ENCODE measurements around the gene IRAK4.

Gene IRAK4

DNA sequence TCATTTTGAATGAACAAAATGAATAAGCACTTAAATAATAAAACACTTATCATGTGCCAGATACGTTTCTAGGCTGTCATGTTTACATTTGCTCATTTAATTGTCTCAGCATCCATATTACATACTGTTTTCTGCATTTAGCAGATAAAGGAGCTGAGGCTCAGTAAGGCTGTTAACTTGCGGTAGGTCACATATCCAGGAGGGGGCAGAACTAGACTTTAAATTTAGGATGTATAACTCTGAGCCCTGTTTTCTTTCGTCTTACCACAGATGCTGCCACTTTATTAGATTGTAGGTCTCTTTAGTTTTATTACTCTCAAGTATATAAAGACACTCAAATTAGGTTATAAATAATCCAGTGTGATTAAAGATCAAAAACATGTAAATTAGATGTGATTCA is 17.7 kb downstream of the IRAK4 start:
- DNase-seq, result no peak

- DNase-seq, result no peak
These were observed 28.3 kb downstream of the IRAK4 start for GRCh38 chr12:43786899-43787693.

GRCh38 chr12:43789941-43790340 is 31.2 kb downstream of the IRAK4 start:
- no peak for DNase-seq

GRCh38 chr12:43795716-43796280 is 37.0 kb downstream of the IRAK4 start:
- DNase-seq, result no peak

DNA sequence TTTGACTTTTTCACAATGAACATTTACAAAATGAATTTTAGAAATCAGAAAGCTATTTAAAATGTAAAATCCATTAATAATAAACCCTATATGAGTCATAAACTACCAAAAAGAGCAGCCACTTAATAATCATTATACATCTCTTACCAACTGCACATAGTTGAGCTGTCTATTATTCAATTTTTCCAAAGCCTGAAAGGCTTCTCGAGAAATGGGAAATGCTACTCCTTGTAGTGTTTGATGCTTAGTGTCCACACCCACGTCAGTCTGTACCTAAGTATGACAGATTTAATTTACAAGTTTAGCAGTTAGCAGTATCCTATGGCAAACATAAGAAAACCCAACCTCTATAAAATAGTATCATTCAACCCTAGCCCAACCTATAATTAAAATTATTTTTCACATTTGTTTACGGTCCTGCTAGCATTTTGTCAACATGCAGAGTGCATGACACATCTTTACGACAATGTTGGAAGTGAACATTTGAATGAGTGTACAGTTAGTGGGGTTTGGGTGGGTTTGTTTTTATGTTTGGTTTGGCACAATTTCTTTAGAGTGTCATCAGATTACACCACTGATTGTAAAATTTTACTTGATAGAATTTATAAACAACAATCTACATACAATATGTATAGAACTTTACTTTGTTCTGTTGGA is 38.9 kb downstream of the IRAK4 start:
- DNase-seq, result no peak

- DNase-seq, result no peak
These were observed 46.6 kb downstream of the IRAK4 start for GRCh38 chr12:43805149-43805859.

GRCh38 chr12:43805860-43806736 is 47.3 kb downstream of the IRAK4 start, which contains the start of gene TWF1:
Gene TWF1, minus strand, starts transcription at chr12:43806317. Its CDS starts 72 bp downstream, at chr12:43806245.
- peak; percentile 74 for DNase-seq

GRCh38 chr12:43806737-43807072 is 48.0 kb downstream of the IRAK4 start:
- no peak for DNase-seq

DNA sequence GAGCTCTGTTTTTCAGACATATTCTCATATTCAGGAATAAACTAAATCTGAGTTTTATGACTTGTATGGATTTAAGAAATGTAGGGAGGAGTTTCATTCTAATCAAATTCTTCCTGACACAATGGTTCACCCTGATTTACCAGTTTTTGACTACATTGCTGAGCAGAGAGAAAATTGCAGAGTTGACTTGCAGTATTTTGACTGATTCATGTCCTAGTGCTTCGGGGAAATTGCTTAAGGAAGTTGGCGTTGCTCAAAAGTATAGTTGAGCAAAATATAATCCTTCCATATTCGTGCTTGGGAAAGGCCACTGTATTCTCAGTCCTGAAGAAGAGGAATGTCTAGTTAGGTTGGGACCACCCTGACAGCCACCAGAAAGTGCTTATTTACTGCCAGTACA is 48.6 kb downstream of the IRAK4 start:
- no peak for DNase-seq

DNA sequence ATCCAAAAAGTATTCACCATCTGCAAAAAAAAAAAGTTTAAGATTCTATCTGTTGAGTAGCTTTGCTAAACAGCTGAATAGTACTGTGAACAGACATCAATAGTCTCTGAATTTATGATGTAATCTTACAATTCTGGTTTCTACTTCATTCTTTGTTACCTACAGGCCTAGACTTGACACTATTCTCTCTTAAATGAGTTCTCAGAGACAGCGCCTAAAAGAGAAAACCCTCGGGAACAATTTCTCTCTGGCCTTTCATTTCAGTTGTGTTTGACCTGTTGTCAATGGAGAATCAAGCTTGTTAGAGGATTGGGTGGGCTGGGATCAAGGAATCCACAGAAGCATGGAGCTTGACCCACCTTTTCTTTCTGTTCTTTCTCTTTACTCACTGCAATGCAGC is 53.3 kb downstream of the IRAK4 start:
- DNase-seq, result no peak

GRCh38 chr12:43812926-43813325 is 54.2 kb downstream of the IRAK4 start:
- DNase-seq, result no peak

DNA sequence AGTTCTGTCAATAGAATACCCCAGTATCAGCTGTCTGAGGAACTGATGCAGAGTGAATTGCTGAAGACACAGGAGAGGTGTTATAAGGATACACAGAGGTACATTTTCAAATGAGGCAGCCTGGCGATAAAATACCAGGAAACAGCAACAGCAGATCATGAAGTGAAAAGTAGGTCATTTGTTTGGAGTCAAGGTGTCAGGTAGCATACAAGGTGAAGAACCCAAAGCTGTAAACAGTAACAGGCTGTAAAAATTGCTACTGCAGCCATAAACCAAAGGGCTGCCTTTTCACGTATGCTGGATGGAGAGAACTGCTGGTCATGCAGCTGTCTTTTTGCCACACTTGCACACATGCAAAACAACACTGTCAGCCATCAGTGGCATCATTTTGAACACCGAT is 56.7 kb downstream of the IRAK4 start:
- no peak for DNase-seq

DNA sequence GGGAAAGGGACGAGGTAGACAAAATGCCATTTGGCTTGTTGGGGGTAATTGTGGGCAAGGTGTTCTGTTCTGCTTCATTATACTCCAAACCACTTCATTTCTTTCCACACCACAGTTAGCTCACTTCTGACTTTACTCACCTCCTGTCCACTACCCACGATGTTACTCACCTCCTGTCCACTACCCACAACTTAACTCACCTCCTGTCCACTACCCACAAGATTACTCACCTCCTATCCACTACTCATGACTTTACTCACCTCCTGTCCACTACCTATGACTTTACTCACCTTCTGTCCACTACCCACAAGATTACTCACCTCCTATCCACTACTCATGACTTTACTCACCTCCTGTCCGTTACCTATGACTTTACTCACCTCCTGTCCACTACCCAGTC is 57.4 kb downstream of the IRAK4 start:
- DNase-seq, result no peak

DNA sequence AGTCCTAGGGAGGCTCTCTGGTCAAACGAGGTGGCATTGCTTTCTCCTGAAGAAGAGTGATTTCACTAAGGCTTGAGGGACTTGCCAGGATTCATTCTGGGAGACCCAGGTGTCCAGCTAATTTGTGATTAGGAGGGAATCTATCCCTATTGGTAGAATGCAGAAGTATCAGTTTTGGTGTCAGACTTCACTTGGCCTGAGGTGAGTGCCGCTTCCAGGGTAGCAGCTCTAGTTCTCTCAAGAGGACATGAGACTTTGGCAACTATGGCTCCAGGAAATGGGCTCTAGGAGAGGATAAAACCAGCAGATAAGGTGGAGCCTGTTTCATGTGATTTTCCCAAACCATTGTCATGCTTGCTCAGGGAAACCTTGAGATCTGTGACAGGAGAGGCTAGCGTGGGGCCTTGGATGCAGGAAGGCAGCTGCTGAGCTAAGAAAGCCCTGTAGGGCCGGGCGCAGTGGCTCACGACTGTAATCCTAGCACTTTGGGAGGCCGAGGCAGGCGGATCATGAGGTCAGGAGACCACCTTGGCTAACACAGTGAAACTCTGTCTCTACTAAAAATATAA is 65.5 kb downstream of the IRAK4 start:
- DNase-seq, result no peak

DNA sequence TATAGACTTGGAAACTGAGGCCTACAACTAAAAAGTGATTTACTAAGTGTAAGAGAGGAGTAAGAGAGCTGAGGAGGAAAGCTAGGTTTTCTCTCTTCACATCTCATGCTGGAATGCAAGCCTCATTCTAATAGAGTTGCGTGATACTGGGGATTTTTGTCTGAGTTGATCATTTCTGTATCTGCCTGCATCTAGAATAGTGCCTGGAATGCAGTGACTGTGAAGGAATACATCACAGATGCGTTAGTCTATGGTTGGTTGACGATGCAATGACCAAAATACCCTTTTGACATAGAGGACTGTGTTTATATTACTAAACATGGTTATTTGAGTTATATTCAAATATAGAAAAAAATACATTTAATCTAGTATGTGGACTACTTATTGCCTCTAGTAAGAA is 67.9 kb downstream of the IRAK4 start:
- DNase-seq, result no peak

DNA sequence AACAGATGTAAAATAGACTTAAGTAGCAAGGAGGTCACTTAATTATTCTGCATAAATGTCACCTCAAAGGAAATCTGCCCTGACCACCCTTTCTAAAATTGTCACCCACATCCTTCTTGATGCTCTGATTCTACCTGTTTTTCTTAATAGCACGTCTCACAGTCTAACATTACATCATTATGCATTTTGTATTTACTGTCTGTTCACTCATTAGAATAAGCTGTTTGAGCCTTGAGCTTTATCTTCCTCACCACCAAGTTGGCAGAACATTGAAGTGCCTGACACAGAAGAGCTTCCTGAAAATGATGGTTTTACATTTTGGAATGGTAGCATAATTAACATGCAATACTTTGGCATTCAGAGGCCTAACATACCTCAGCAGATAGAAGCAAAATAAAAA is 68.3 kb downstream of the IRAK4 start:
- no peak for DNase-seq

- no peak for DNase-seq
These were observed 73.9 kb downstream of the IRAK4 start for GRCh38 chr12:43832463-43833168.

DNA sequence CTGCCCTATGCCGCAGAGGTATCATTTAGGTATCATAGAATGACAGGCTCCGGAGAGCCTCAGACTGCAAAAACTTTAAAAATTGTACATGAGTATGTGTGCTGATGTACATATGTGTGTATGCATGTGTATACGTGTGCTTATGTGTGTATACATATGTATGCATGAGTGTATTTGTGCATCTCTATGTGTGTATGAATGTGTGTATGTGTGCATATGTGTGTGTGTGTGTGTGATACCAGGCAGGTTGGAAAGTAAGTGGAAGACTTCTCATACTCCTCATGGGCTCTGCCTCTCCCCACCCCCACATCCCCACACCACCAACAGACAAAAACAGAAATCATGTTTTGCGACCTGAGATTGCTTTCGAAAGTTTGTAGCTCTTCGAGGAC is 76.5 kb downstream of the IRAK4 start:
- DNase-seq, result no peak

DNA sequence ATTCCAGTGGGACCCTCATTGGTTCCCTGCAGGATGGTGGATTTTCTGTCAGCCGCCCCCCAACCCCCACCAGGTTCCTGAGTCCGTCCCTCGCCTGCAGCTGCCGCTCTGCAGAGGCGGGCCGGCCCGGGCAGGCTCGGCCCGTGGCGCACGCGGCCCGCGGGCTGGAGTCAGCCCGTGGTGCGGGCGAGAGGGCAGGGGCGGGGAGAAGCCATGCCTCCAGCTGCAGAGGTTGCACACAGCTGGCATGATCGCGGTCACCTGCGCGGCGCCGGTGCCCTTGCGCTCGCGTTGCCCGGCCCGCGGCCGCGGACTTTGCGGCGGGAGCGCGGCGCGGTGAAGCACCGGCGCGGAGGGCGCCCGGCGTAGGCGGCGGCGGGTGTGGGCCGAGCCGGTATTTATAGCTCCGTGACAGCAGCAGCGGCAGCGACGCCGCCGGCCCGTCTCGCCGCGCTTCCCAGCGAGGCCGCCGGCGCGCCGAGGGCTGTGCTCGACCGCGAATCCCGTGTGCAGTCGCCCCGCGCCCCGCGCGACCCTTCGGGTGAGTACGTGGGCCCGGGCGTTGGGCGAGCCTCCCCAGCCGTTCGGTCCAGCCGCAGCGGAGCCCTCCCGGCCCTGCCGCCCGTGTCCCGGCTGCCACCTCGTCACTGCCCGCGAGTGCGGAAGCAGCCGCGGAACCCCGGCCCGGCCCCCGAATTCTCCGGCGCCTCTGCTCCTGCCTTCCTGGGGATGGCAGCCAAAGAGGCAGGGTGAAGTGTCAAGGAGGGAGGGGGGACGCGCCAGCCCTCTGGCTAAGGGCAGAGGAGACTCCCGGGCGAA is 77.1 kb downstream of the IRAK4 start, which contains the start of gene TMEM117:
TSS of gene TMEM117 (plus strand) at position 426 of the 819 bp plus-strand sequence.
- DNase-seq, result peak; percentile 50

GRCh38 chr12:43836475-43836989 is 77.8 kb downstream of the IRAK4 start:
- DNase-seq, result no peak

Data from effector CD4-positive, alpha-beta T cell (primary cell).